Measurements from ENCODE around the gene SNX8.

SNX8 gene

DNA sequence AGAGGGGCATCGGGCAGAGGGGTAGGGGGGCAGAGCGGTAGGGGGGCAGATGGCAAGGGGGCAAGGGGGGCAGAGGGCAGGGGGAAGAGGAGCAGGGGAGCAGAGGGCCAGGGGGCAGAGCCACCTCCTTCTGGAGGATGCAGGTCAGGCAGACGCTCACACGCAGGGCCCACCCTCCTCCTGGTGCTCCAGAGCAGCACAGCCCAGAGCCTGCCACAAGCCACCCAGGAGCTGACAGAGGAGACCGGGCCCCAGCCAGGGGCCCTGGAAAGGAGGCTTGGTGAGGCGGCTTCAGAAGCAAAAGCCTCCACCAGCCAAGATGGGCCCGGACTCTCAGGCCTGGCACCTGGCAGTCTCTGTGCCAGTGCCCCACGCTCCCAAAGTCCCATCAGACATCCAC lies 94.6 kb downstream of the SNX8 start:
- no peak for DNase-seq

DNA sequence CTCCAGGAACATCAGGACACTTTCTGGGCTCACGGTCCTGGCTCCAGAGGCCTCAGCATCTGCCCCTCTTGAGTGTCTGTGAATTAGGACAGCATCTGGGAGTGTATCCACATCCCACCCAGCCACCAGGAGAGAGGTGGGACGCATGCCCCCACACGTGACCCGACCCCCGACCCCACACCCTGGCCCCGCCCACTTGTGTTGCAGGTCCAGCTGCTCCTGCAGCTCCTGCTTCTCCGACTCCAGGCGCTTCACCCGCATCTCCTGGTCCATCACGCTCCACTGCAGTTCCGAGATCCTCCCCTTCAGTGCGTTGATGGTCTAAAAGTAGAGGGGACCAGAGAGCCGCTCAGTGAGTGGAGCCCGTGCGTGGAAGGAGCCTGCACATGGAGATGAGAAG lies 95.1 kb downstream of the SNX8 start:
- DNase-seq = no peak

DNA sequence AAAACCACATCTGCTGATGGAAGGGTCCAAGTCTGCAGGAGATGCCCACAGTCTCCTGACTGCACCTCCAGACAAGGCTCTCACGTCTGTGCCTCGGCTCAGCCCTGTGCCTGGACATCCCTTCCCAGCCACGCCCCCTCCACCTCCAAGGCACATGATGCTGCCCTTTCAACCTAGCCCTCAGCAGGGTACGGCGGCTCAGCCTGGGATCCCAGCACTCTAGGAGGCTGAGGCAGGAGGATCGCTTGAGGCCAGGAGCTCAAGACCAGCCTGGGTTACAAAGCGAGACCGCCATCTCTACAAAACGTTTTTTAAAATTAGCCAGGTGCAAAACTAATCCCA lies 95.8 kb downstream of the SNX8 start:
- no peak for DNase-seq

DNA sequence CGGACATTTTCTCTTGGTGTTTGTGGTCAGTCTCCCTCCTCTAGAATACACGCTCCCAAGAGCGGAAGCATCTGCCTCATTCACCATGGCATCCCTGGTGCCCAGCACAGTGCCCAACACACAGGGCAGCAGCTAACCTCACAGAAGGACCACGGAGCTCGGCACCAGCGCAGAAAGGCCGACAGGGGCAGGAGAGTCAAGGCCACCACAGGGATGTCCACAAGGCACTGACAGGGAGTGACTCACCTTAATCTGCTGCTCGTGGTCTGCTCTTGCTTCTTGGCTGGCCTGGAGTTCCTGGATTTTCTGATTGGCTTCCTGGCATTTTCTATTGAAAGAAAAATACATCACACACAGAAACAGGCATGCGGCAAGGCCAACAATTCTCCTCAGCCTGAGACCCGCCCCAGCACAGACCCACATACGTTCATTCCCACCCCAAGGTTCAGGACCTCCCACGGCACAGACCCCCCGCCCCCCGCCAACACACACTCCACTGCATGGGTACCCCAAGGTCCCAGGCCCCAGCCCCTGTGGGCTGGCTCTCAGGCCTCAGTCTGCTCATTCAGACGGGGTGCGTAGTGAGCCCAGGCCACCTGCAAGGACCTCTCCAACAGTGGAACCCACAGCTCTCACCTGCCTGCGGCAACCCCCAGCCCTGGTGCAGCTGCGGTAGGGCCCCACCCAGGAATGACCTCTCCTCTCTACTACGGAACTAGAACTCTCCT lies 96.4 kb downstream of the SNX8 start:
- DNase-seq = no peak

DNA sequence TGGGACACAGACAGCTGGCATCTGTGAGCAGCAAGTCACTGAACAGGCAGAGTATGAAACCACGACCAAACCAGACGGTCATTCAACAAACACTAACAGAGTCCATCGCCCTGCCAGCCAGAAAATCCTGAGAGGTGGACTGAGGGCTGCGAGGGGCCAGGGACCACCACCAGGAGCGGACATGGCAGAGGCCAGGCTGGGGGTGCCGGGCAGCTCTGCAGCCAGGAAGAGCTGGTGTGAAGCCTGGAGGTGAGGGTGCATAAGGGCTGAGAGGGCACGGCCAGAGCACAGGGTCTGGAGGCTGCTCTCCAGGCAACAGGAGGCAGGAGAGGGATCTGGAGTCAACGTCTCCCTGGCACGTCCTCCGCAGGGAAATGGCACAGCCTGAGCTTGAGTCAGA lies 97.0 kb downstream of the SNX8 start:
- DNase-seq = no peak

DNA sequence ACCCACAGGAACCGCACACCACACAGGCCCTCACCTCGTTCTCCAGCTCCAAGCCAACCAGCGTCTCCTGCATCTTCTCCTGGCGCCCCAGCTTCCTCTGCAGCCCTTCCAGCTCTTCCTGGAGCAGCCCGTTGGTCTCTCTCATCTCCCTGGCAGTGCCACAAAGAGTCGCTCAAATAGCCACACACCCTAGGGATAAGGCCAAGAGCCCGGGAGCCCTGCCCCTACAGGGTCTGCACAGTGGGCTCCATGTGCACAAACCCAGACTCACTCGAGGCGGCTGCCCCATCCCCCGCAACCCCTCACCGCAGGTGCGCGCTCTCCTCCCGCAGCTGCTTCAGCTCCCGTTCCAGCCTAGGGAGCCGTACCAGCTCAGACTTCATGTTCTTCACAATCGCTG lies 98.4 kb downstream of the SNX8 start:
- DNase-seq = no peak

- DNase-seq = no peak
Observed at GRCh38 chr7:2214636-2215035, 99.6 kb downstream of the SNX8 start.

DNA sequence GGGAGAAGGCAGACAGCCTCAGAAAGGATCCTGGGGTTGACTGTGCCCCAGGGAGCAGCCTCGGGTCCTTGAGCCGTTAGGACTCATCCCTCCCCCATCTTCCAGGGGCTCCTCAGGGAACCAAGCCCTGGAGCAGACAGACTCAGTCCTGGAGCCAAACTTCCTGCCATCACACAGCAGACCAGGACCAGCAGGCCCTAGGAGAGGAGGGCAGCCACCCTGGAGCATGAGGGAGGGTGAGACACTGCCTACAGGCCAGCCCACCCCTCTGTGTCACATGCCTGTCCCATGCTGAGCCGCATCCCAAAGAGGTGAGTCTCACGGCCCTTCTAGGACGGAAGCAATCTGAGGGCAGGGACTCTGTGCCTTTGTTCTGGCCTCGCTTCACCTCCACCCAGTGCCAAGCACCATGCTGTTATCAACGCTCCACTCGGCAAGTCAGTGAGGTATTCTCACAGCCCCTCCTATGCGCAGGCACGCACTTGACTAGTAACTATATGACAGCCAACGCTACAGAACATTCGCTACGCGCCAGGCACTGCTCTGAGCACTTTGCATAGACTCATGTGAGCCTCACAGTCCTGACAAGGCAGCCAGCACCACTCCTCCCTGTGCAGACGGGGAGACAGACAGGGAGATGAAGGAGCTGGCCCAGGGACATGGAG lies 100.6 kb downstream of the SNX8 start:
- no peak for DNase-seq

DNA sequence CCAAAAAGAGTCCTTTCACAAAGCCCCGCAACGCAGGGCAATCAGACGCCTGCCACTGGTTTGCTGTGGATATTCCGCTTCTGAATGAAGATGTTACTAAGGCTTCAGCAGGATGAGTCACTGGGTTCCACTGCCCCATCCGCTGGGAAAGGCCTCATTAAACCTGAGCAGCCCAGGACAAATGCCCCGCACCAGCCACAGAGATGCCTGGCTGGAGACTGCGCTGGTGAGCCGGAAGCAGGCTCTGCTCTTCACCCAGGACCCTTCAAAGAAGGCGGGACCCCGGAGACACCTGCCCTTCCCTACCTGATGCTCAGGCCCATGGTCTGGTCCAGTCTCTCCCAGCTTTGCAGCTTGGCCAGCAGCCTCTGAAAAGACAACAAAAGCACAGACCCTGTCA lies 101.3 kb downstream of the SNX8 start:
- DNase-seq = no peak

DNA sequence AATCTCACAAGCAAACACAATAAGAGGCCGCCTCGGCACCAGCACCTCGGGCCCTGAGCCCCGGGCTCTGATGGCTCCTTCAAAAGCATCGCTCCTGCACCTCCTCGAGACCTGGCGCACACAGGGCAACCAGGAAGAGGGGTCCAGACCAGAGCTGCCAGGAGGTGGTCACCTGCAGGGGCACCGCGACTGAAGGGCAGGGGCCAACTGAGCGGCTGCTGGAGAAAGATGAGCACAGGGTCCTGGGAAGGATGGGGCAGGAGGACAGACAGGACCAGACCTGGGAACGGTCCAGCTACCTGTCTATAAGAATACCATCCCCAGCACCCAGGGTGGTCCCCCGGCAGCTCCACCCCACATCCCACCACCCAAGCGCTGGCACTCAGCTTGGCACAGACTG lies 102.3 kb downstream of the SNX8 start:
- no peak for DNase-seq

DNA sequence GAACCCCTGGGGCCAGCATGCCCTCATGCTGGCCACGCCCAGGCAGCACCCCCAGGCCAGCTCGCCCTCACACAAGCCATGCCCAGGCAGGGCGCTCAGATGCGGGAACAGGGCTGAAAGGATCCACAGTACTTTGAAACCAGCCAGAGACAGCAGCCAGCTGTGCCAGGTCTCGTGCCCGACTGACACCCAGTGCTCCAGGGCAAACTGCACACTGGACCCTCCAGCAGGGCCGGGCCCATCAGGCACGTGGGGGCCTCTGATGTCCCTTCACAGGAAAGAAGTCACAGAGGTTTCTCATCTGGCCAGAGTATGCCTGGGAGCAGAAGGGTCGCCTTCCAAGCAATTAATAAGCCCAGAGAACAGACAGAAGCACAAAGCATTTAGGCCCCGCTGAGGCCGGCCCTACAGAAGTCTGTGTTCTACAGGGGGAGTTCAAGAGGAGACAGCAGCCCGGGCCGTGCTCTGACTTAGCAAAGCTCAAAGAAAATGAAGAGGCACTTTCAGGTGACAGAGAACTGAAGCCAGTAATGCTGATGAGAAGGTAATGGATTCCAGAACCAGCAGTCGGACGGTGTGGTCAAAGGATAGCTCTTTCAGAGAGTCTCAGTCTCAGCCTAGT lies 102.9 kb downstream of the SNX8 start:
- DNase-seq = no peak

DNA sequence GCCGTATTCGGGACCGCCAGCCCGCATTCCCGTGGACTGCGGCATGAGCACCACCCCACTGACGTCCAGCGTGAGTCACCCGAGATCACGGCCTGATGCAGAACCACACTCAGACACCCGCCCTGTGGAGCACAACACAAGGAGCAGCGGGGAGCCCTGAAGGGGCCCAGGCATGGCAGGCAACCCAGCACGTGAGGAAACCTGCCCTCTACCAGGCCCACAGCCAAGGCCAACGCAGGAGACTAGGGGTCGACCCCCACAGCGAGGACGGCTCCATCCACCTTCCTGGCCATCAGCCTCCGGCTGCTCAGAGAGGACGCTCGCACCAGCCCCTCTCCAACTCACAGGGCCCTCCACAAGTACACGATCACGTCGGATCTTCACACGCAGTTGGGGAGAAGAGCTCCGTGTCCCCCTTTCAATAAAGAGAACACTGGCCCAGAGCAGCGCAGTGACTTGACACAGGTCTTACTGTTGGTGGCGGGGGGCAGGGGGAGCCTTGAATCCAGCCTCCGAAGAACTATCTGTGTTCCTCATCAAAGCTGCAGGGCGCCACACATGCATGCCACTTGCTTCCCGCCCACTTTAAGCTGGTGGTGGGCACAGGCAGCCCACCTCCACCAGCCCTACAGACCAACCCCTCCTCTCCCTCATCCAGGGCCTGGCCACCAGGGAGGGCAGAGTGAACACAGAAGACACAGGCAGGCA lies 103.5 kb downstream of the SNX8 start:
- no peak for DNase-seq

DNA sequence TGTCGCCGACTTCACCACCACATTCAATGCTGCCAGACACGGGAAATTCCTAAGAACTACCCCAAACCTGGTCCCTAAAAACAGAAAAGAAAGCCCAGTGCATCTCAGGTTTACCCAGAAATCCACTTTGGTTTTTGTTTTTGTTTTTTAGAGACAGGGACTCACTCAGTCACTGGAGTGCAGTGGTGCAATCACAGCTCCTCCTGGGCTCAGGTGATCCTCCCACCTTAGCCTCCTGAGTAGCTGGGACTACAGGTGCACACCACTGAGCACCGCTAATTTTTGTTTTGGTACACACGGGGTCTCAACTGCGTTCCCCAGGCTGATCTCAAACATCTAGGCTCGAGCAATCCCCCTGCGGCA lies 104.3 kb downstream of the SNX8 start:
- no peak for DNase-seq

- peak; percentile 67 for DNase-seq
Observed at GRCh38 chr7:2209146-2209960, 104.9 kb downstream of the SNX8 start.

GRCh38 chr7:2208712-2209111 lies 105.5 kb downstream of the SNX8 start:
- no peak for DNase-seq

- DNase-seq = no peak
Observed at GRCh38 chr7:2205036-2205780, 109.0 kb downstream of the SNX8 start.

DNA sequence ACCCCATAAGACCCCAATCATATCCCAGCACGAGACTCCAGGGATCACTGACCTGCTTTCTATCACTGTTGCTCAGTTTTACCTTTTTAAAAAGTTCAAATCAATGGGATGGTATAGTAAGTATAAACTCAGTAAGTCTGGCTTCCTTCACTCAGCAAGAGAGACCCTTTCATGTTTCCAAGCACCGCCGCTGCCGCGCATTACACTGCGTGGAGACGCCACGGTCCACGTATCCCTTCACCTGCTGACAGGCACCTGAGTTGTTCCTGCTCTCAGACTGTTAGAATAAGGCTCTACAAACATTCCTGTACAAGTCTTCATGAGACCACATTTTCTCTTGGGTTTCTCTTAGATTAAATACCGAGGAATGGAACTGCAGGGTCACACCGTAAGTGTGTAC lies 109.8 kb downstream of the SNX8 start:
- DNase-seq = no peak

DNA sequence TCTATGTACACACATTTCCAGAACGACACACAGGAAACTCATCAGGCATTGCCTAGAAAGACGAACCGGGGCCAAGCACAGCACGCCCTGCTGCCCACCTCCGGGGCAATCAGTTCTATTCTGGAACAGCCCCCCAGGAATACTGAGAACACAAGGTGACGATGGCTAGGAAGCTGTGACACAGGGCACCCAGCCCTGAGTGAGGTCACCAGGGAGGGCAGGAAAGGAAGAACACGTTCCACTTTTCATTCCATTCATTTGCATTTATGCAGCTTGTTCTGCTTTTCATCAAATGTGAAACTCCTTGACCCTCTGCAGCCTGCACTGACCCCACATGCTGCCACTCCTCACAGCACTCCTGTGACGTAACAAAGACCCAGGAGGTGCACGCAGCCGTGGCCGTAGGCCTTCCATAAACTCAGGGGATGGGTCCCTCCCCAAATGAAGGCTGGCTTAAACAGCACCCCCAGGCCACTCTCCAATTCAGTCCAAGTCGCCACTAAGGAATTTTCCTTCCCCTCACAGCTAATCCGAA lies 110.4 kb downstream of the SNX8 start:
- no peak for DNase-seq

DNA sequence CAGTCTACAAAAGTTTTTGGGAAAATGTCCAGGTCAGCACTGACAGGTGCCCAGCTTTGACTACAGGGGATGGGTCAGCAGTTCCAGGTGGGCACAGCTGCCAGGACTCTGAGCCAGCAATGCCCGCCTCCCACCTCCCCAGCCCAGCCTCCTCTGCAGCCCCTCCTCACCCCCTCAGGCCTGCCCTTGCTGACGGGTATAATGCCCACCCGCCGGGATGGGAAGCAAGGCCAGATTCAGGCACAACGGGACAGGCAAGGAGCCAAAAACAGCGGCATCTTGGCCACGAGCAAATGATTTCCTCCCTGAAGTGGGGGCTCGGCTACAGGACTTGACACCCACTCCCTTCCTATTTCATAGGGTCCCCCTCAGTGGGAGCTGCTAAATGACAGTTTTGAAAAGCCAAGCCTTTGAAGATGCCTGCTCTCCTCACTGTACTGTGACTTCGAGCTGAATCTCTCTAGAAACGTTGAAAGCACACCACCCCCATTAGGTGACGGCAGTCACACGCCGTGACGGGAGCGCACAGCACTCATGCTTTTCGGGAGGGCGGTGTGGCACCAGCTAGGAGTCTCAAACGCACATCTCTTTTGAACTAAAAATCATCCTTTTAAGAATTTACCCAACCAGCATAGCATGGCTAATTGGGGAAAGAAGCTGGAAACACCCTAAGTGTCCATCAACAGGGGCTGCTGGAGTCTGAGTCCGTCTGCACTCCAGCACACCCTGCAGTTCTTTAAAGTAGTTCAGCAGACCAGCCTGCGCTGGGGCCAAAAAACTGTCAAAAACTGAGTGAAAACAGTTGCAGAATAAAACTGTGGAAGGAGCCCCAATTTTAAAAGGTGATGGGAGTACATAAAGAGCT lies 111.1 kb downstream of the SNX8 start:
- DNase-seq = no peak

GRCh38 chr7:2202361-2202761 lies 111.9 kb downstream of the SNX8 start:
- DNase-seq = no peak
